MM.1S (cell line): Measurements from ENCODE around the gene DMRTA1.
A peak's percentile ranks its signal among the peaks of the same experiment; 100 is the strongest.

ENCODE experiments used
- DNase-seq: peaks from one replicate; pipeline ENCODE4 v3.0.0-alpha.2; 2015
- H2AFZ ChIP-seq: fragments of 300-600 bp; sonication (generic); 2 replicates; pipeline ENCODE4 v1.6.0; 2016; ENCODE audit warnings: antibody characterized with exemption, low read length
- H3F3A ChIP-seq: fragments of 300-600 bp; sonication (generic); 2 replicates; pipeline ENCODE4 v1.6.1; 2016; ENCODE audit warnings: mild to moderate bottlenecking, antibody characterized with exemption, low read length, moderate library complexity, mixed read lengths; ENCODE audit not compliant: insufficient read depth
- H3K27ac ChIP-seq: fragments of 300-600 bp; sonication (generic); 2 replicates; pipeline ENCODE4 v1.5.1; 2016; ENCODE audit warnings: mild to moderate bottlenecking, low read length
- H3K27me3 ChIP-seq: fragments of 300-600 bp; sonication (generic); replicated peaks from 2 replicates; pipeline ENCODE4 v1.6.0; 2016; ENCODE audit warnings: low read length; ENCODE audit not compliant: insufficient read depth
- H3K36me3 ChIP-seq: fragments of 300-600 bp; sonication (generic); replicated peaks from 2 replicates; pipeline ENCODE4 v1.6.1; 2016; ENCODE audit warnings: mild to moderate bottlenecking, low read length, mixed read lengths; ENCODE audit not compliant: insufficient read depth
- H3K4me1 ChIP-seq: fragments of 300-600 bp; sonication (generic); 2 replicates; pipeline ENCODE4 v1.6.1; 2016; ENCODE audit warnings: low read length, mixed read lengths
- H3K4me2 ChIP-seq: fragments of 300-600 bp; sonication (generic); 2 replicates; pipeline ENCODE4 v1.6.0; 2016; ENCODE audit warnings: low read depth, low read length
- H3K4me3 ChIP-seq: fragments of 300-600 bp; sonication (generic); 2 replicates; pipeline ENCODE4 v1.5.1; 2016; ENCODE audit warnings: low read length, mixed read lengths
- H3K79me2 ChIP-seq: fragments of 300-600 bp; sonication (generic); 2 replicates; pipeline ENCODE4 v1.6.1; 2016; ENCODE audit warnings: mixed run types, low read length, mixed read lengths
- H3K9ac ChIP-seq: fragments of 300-600 bp; sonication (generic); 2 replicates; pipeline ENCODE4 v1.6.1; 2016; ENCODE audit warnings: low read length, mixed read lengths
- H3K9me2 ChIP-seq: fragments of 300-600 bp; sonication (generic); replicated peaks from 2 replicates; pipeline ENCODE4 v1.6.1; 2016; ENCODE audit warnings: mild to moderate bottlenecking, low read length, mixed read lengths; ENCODE audit not compliant: insufficient read depth
- H3K9me3 ChIP-seq: fragments of 300-600 bp; sonication (generic); replicated peaks from 2 replicates; pipeline ENCODE4 v1.6.1; 2016; ENCODE audit warnings: mild to moderate bottlenecking, low read length, mixed read lengths; ENCODE audit not compliant: insufficient read depth
- H4K20me1 ChIP-seq: fragments of 300-600 bp; sonication (generic); 2 replicates; pipeline ENCODE4 v1.6.1; 2016; ENCODE audit warnings: mild to moderate bottlenecking, low read length, moderate library complexity, mixed read lengths; ENCODE audit not compliant: insufficient read depth
- EZH2 ChIP-seq: fragments of 300-600 bp; sonication (generic); optimal IDR thresholded peaks from 2 replicates; pipeline ENCODE3; 2017; ENCODE audit warnings: low read depth, mild to moderate bottlenecking, antibody characterized with exemption, low read length, mixed read lengths
- EZH2phosphoT487 ChIP-seq: fragments of 300-600 bp; sonication (generic); IDR thresholded peaks from 2 replicates; pipeline ENCODE4 v1.6.1; 2018; ENCODE audit warnings: antibody characterized with exemption, low read length
- TF ChIP-seq, protein P1 (sequence below): fragments of 300-600 bp; sonication (generic); IDR thresholded peaks from 2 replicates; pipeline ENCODE4 v1.5.1; 2016; ENCODE audit warnings: antibody characterized with exemption, low read length, mixed read lengths

Gene DMRTA1

DNA sequence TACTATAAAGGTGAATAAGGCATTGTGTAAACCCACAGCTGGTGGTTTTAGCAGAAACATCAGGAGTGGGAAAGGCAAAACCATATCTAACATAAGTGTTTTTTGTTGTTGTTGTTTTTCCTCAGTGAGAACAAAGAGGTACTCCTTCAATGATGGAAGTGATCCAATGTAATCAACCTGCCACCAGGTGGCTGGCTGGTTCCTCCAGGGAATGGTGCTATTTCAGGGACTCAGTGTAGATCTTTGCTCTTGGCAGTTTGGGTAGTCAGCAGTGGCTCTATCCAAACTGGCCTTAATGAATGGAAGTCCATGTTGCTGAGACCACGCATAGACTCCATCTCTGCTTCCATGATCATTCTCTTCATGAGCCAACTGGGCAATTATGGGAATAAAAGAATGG, 10.8 kb downstream of the DMRTA1 start:
- Histone ChIP-seq H3K9ac (no peak overlapping the region), H2AFZ (no peak overlapping the region), H3K9me2 (no peaks in the 10 kb centered on the region), H3F3A (0 out of 2 replicates have a peak, but pooled peaks cover 4% of the 10 kb centered on the region), H3K27ac (no peak overlapping the region), H3K4me2 (no peak overlapping the region), H3K4me1 (no peaks in the 10 kb centered on the region; the same call in 1 of the 2 replicates), H3K9me3 (no peaks in the 10 kb centered on the region), H3K36me3 (no peaks in the 10 kb centered on the region), H4K20me1 (no peaks in the 10 kb centered on the region), H3K4me3 (no peak overlapping the region), H3K27me3 (no peaks in the 10 kb centered on the region), H3K79me2 (no peaks in the 10 kb centered on the region)
- TF ChIP-seq EZH2phosphoT487 (no peak), EZH2 (no peak)
- TF ChIP-seq, protein P1, sequence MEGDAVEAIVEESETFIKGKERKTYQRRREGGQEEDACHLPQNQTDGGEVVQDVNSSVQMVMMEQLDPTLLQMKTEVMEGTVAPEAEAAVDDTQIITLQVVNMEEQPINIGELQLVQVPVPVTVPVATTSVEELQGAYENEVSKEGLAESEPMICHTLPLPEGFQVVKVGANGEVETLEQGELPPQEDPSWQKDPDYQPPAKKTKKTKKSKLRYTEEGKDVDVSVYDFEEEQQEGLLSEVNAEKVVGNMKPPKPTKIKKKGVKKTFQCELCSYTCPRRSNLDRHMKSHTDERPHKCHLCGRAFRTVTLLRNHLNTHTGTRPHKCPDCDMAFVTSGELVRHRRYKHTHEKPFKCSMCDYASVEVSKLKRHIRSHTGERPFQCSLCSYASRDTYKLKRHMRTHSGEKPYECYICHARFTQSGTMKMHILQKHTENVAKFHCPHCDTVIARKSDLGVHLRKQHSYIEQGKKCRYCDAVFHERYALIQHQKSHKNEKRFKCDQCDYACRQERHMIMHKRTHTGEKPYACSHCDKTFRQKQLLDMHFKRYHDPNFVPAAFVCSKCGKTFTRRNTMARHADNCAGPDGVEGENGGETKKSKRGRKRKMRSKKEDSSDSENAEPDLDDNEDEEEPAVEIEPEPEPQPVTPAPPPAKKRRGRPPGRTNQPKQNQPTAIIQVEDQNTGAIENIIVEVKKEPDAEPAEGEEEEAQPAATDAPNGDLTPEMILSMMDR: no peak
- DNase-seq: no peak

DNA sequence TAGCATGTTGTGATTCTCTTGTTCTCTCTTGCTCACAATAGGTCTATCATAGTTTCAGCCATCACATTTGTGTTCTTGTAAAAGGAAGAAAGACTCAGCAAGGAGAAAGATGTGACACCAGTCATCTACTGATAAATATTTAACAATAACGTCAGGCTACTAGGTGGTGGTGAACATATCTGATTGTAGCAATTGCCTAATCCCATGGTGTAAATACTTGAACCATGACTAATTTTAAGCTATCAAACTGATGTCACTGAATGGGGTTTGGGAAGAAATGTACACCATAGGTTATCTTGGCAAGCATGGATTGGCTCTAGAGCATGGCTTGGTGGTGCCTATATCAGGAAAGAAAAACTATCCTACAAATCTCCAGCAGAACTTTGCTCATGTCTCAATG, 16.6 kb downstream of the DMRTA1 start:
- H3K4me3 ChIP-seq: no peak overlapping the region
- no peak overlapping the region for H3K9ac ChIP-seq
- no peaks in the 10 kb centered on the region for H3K9me2 ChIP-seq
- no peaks in the 10 kb centered on the region for H3K27me3 ChIP-seq
- no peaks in the 10 kb centered on the region for H4K20me1 ChIP-seq
- no peak overlapping the region for H3K4me2 ChIP-seq
- H3K36me3 ChIP-seq: no peaks in the 10 kb centered on the region
- no peaks in the 10 kb centered on the region for H3K4me1 ChIP-seq
- no peaks in the 10 kb centered on the region for H3K79me2 ChIP-seq
- H3K27ac ChIP-seq: no peak overlapping the region
- DNase-seq: no peak
- H3F3A ChIP-seq: no peaks in the 10 kb centered on the region
- H3K9me3 ChIP-seq: no peaks in the 10 kb centered on the region
- no peak overlapping the region for H2AFZ ChIP-seq
- TF ChIP-seq EZH2phosphoT487: no peak
- TF ChIP-seq, protein P1: no peak
- no peak for TF ChIP-seq EZH2

DNA sequence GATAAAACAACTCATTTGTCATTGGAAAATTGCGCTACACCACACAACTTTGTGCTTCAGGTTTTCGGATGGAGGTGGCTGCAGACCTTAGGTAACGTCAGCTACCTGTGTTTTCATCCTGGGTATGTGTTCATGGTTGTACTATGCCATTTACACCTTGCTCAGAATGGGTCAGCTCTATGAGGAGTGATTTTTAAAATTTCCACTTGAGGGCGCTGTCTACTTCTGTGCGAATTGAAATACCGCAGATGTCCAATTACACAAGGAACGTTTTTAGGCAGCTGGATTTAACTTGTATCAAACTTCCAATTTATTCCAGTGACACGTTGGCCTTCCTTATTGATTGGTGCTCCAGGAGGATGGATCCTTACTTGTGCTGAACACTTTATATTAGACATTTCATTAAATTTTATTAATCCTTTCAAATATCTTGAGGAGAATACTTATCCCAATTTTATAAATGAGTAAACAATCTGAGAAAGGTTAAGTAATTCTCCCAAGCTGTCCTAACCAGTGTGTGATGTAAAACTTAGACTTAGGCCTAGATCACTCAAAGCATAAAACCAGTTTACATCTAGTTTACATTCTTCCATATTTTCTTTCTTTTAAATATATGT, 23.4 kb downstream of the DMRTA1 start:
- Histone ChIP-seq H3K36me3 (no peaks in the 10 kb centered on the region), H3K27ac (no peak overlapping the region), H3K27me3 (no peaks in the 10 kb centered on the region), H2AFZ (no peak overlapping the region), H3F3A (no peaks in the 10 kb centered on the region), H3K9ac (no peak overlapping the region), H3K79me2 (no peaks in the 10 kb centered on the region), H3K4me3 (no peak overlapping the region), H4K20me1 (no peaks in the 10 kb centered on the region), H3K9me2 (no peaks in the 10 kb centered on the region), H3K4me2 (no peak overlapping the region), H3K4me1 (no peaks in the 10 kb centered on the region), H3K9me3 (no peaks in the 10 kb centered on the region)
- peak; percentile 53 for DNase-seq
- TF ChIP-seq, protein P1: peak; percentile 55
- TF ChIP-seq EZH2phosphoT487: no peak
- TF ChIP-seq EZH2: no peak
